Nephron (organoid): ENCODE results near the gene PLCL1.
A peak's percentile ranks its signal among the peaks of the same experiment; 100 is the strongest.

Source experiments
- H3K27ac Mint-ChIP-seq, 3 experiments: 2 replicates each; pipeline ENCODE4 v1.8.0; 2020; ENCODE audit warnings: mixed read lengths in 3 of 3, mild to moderate bottlenecking in 2 of 3, moderate library complexity in 1 of 3
- H3K27me3 Mint-ChIP-seq: 2 replicates; pipeline ENCODE4 v1.8.0; 2021; ENCODE audit warnings: low read depth, mild to moderate bottlenecking, moderate library complexity, mixed read lengths
- H3K36me3 Mint-ChIP-seq: 2 replicates; pipeline ENCODE4 v1.8.0; 2020; ENCODE audit warnings: low read depth, mixed read lengths
- H3K4me1 Mint-ChIP-seq: 2 replicates; pipeline ENCODE4 v1.8.0; 2020; ENCODE audit warnings: mixed read lengths
- H3K4me3 Mint-ChIP-seq, 3 experiments: 2 replicates each; pipeline ENCODE4 v1.8.0; 2020; ENCODE audit warnings: mild to moderate bottlenecking in 3 of 3, mixed read lengths in 3 of 3, moderate library complexity in 2 of 3
- H3K9me3 Mint-ChIP-seq: 2 replicates; pipeline ENCODE4 v1.8.0; 2020; ENCODE audit warnings: mixed read lengths
- TF ChIP-seq, protein P1 (sequence below), 3 experiments: fragments of 200-600 bp; sonication (generic); IDR thresholded peaks; one replicate each; pipeline ENCODE4 v1.5.0; 2021; ENCODE audit warnings: antibody characterized with exemption in 3 of 3; ENCODE audit not compliant: unreplicated experiment in 3 of 3

The PLCL1 gene

DNA sequence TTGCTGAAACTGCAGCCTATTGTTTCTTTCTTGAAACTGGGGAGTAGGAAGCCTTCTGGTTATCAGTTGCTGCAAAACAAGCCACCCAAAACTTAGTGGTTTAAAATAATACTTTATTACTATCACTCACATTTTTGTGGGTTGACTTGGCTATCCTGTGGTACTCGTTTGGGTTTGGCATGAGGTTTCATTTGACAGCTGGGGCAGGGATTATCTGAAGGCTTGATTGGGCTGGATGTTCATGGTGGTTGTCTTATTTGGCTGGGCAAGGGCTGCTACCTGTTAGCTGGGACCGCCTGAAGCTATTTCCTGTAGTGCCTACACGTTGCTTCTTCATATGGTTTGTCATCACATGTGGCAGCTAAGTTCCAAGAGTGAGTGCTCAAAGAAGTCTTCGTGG lies 122.3 kb downstream of the PLCL1 start:
- Mint-ChIP-seq H3K9me3 (peaks cover 2% of the 10 kb centered on the region), H3K4me1 (peaks cover 39% of the 10 kb centered on the region), H3K27me3 (no peaks in the 10 kb centered on the region), H3K27ac (peak overlapping the region in 2 of 3 experiments; percentile 33 to 94), H3K4me3 (no peak overlapping the region), H3K36me3 (peaks cover 3% of the 10 kb centered on the region)
- TF ChIP-seq, protein P1, sequence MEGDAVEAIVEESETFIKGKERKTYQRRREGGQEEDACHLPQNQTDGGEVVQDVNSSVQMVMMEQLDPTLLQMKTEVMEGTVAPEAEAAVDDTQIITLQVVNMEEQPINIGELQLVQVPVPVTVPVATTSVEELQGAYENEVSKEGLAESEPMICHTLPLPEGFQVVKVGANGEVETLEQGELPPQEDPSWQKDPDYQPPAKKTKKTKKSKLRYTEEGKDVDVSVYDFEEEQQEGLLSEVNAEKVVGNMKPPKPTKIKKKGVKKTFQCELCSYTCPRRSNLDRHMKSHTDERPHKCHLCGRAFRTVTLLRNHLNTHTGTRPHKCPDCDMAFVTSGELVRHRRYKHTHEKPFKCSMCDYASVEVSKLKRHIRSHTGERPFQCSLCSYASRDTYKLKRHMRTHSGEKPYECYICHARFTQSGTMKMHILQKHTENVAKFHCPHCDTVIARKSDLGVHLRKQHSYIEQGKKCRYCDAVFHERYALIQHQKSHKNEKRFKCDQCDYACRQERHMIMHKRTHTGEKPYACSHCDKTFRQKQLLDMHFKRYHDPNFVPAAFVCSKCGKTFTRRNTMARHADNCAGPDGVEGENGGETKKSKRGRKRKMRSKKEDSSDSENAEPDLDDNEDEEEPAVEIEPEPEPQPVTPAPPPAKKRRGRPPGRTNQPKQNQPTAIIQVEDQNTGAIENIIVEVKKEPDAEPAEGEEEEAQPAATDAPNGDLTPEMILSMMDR (IDR thresholded peaks at IDR 0.05; ENCODE audit: unreplicated experiment in 3 of 3): no peak

DNA sequence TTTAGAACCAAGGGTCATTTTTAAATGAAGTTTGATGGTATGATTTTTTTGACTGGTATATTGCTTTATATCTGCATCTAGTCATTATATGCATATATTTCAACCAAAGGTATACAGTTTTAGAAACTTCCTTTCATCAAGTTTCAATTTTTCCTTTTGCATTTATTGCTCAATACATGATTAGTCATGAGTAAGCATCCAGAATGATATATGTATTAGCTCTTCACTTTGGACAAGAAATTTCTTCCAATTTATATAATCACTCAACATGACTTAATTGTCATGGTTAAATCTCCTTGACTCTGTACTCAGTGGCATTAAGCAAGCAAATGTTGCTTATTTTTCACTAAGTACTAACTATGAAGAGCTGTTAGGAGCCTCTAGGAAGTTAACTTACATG lies 123.6 kb downstream of the PLCL1 start:
- H3K9me3 Mint-ChIP-seq: peaks cover 2% of the 10 kb centered on the region
- H3K4me1 Mint-ChIP-seq: peaks cover 38% of the 10 kb centered on the region
- H3K27me3 Mint-ChIP-seq: no peaks in the 10 kb centered on the region
- TF ChIP-seq, protein P1 (IDR thresholded peaks at IDR 0.05; ENCODE audit: unreplicated experiment in 3 of 3): no peak
- H3K4me3 Mint-ChIP-seq: no peak overlapping the region
- H3K36me3 Mint-ChIP-seq: peaks cover 3% of the 10 kb centered on the region
- no peak overlapping the region for H3K27ac Mint-ChIP-seq

DNA sequence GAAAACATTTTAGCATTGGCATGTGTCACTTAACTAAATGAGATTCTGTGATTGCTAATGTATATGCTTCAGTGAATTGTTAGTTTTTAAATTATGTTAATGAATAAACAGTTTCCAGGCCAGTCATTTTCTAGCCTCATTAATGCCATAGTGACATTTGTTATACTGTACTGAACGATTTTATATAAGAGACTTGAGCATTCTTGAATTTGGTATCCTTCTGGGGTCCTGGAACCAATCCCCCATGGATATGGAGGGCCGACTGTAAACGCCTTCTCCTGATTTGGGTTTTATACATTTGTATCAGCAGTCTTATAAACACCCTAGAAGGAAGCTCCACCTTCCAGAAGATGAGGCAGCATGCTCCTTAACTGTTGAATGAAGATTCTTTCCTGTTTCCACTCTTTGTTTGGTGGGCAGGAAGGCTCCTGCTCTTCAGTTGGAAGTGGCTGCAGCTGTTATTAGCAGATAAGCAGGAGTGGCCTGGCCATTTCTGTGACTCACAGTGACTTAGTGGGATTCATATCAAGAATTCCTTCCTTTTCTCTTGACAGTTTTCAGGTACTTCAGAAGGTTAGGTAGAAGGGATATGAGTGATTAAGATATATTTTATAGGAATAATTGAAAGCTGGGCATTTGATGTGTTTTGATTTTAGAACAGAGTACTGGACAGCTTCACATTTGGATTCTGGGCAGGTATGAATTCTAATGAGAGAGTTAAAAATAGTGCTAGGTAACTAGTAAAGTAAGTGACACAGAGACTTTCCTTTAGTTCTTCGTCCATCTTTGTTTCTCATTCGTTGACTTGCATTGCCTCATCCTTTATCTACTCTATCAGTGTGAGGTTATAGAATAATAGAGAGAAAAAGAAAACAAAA lies 124.9 kb downstream of the PLCL1 start:
- H3K36me3 Mint-ChIP-seq: peaks cover 3% of the 10 kb centered on the region
- H3K4me1 Mint-ChIP-seq: peaks cover 37% of the 10 kb centered on the region

DNA sequence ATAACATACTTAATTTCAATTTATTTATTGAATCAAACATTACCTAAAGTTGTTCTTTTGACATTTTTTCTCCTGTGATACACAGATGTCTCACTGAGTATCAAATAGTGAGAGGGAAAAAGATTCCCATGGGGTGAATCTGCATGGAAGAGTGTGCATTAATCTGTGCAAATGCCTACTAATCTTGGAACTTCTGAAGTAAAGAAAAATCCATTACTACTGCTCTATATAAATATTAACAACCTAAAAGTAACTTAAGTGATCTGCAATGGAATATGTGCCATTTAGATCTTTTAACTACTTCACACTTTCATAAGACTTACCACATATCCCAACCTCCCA lies 125.5 kb downstream of the PLCL1 start:
- no peaks in the 10 kb centered on the region for H3K36me3 Mint-ChIP-seq
- H3K4me1 Mint-ChIP-seq: peaks cover 31% of the 10 kb centered on the region
- no peak overlapping the region for H3K4me3 Mint-ChIP-seq
- H3K27me3 Mint-ChIP-seq: no peaks in the 10 kb centered on the region
- no peaks in the 10 kb centered on the region for H3K9me3 Mint-ChIP-seq
- TF ChIP-seq, protein P1 (IDR thresholded peaks at IDR 0.05; ENCODE audit: unreplicated experiment in 3 of 3): no peak
- no peak overlapping the region for H3K27ac Mint-ChIP-seq

More for the DNA sequence above, 124.9 kb downstream of the PLCL1 start:
- Mint-ChIP-seq H3K9me3 (peaks cover 2% of the 10 kb centered on the region), H3K27me3 (no peaks in the 10 kb centered on the region), H3K27ac (no peak overlapping the region), H3K4me3 (no peak overlapping the region)
- TF ChIP-seq, protein P1 (IDR thresholded peaks at IDR 0.05; ENCODE audit: unreplicated experiment in 3 of 3): no peak

DNA sequence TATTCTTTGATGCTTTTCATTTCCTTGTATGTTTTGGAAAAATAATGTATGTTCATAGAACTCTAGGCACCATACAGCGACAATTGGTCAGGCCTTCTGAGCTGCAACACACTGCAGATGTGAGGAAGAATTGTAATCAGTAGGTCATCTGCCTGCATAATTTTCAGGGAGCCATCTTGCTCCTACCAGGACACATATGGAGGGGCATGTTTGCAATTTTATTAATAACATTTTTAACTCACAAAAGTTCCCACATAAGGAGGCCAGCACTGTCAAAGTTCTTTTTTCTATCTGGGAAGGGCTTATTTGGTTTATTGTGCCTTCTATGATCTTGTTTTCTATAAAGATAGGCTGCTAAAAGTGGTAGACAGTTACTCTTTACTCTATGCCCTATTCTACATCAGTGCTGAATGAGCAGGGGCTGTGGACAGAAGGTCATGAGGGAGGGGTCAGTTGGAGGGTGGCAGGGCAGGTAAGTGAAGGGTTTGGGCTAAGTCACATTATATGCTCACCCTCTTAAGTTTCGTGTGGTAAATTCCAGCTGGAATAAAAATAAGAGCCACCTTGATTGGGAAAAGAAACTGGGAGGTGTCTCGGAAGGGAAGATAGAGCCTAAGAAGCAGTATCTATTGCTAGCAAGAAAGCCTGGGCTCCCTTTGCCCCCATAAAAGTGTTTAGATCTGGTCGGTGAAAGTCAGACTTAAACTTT lies 126.3 kb downstream of the PLCL1 start:
- peaks cover 23% of the 10 kb centered on the region for H3K4me1 Mint-ChIP-seq
- peaks cover under 1% of the 10 kb centered on the region for H3K9me3 Mint-ChIP-seq
- TF ChIP-seq, protein P1 (IDR thresholded peaks at IDR 0.05; ENCODE audit: unreplicated experiment in 3 of 3): no peak
- no peak overlapping the region for H3K4me3 Mint-ChIP-seq
- H3K27ac Mint-ChIP-seq: no peak overlapping the region
- H3K36me3 Mint-ChIP-seq: no peaks in the 10 kb centered on the region
- no peaks in the 10 kb centered on the region for H3K27me3 Mint-ChIP-seq
